ENCODE data around the gene SLC17A7.

GRCh38 chr19:49472936-49473335 is 31.6 kb upstream of the SLC17A7 start:
- no peak for TF ChIP-seq CTCF (conservative IDR thresholded peaks at IDR 0.05)
- no peak for TF ChIP-seq ZFX (IDR thresholded peaks at IDR 0.05)

All from C4-2B (cell line).